ENCODE results near the gene FCN2.
"Not testable (repeated sequence)": the region's sequence is repeated elsewhere in the genome, so short reads cannot be mapped to it uniquely, and the experiment has no call there.

Gene FCN2

GRCh38 chr9:134852906-134853654 lies 27.5 kb upstream of the FCN2 start:
- DNase-seq (ENCODE audit: extremely low spot score), result no peak
- no peak for TF ChIP-seq CTCF (IDR thresholded peaks at IDR 0.05; ENCODE audit: control extremely low read depth, extremely low read depth, low read depth, missing control alignments)
- ChIA-PET POLR2A (no interaction called here), CTCF (no interaction called here)

- POLR2A ChIA-PET, result no interaction called here
- CTCF ChIA-PET, result interaction anchor here (1.7 kb wide), 1 partner anchor 9 kb away, joined by 4 read pairs; no protein-coding TSS in a partner anchor
- no peak for TF ChIP-seq CTCF (IDR thresholded peaks at IDR 0.05; ENCODE audit: control extremely low read depth, extremely low read depth, low read depth, missing control alignments)
- DNase-seq (ENCODE audit: extremely low spot score), result no peak
Observed at GRCh38 chr9:134853893-134854292, 26.7 kb upstream of the FCN2 start.

- TF ChIP-seq CTCF (IDR thresholded peaks at IDR 0.05; ENCODE audit: control extremely low read depth, extremely low read depth, low read depth, missing control alignments), result no peak
- CTCF ChIA-PET, result interaction anchor here (1.7 kb wide), 1 partner anchor 9 kb away, joined by 4 read pairs; no protein-coding TSS in a partner anchor
- no peak for DNase-seq (ENCODE audit: extremely low spot score)
- POLR2A ChIA-PET, result no interaction called here
Observed at GRCh38 chr9:134854541-134854981, 26.0 kb upstream of the FCN2 start.

GRCh38 chr9:134855231-134855899 lies 25.2 kb upstream of the FCN2 start:
- no peak for DNase-seq (ENCODE audit: extremely low spot score)
- ChIA-PET CTCF (interaction anchor here (1.7 kb wide), 1 partner anchor 10 kb away, joined by 4 read pairs; no protein-coding TSS in a partner anchor), POLR2A (no interaction called here)
- TF ChIP-seq CTCF (IDR thresholded peaks at IDR 0.05; ENCODE audit: control extremely low read depth, extremely low read depth, low read depth, missing control alignments), result no peak

GRCh38 chr9:134855900-134856377 lies 24.7 kb upstream of the FCN2 start:
- POLR2A ChIA-PET, result no interaction called here
- DNase-seq (ENCODE audit: extremely low spot score), result no peak
- CTCF ChIA-PET, result no interaction called here
- no peak for TF ChIP-seq CTCF (IDR thresholded peaks at IDR 0.05; ENCODE audit: control extremely low read depth, extremely low read depth, low read depth, missing control alignments)

GRCh38 chr9:134857451-134857850 lies 23.2 kb upstream of the FCN2 start:
- POLR2A ChIA-PET; CTCF ChIA-PET; DNase-seq (ENCODE audit: extremely low spot score): not testable (repeated sequence)
